Keratinocyte (primary cell): ENCODE data around the gene CDC34. TPM values are rescaled to one million over a fixed set of nuclear protein-coding genes. Genes with fewer than 3 reads are reported as not detected.

Experiments
- DNase-seq: peaks from one replicate; pipeline ENCODE4 v3.0.0-alpha.2; 2011; ENCODE audit warnings: low read depth, missing footprints, low spot score
- FAIRE-seq: peaks from 2 replicates; lab custom pipeline; 2011; peaks lifted over from hg19 to GRCh38; lab: Jason Lieb, UNC
- H2AFZ ChIP-seq: 2 replicates; pipeline ENCODE4 v1.6.0; 2012; ENCODE audit warnings: low read length, control low read depth, inconsistent platforms; ENCODE audit not compliant: control insufficient read depth
- H3K27ac ChIP-seq: 2 replicates; pipeline ENCODE4 v1.5.1; 2011; ENCODE audit warnings: low read length; ENCODE audit not compliant: control insufficient read depth, insufficient read depth
- H3K27me3 ChIP-seq: 3 replicates; pipeline ENCODE4 v1.6.0; 2011; ENCODE audit warnings: low read length; ENCODE audit not compliant: control insufficient read depth, insufficient read depth; ENCODE audit errors: extremely low read depth
- H3K36me3 ChIP-seq, 2 experiments: 2 replicates in 1 of 2; 3 replicates in 1 of 2; pipeline ENCODE4 v1.5.1; 2011; ENCODE audit warnings: low read length in 2 of 2, mild to moderate bottlenecking in 1 of 2; ENCODE audit not compliant: control insufficient read depth in 2 of 2, insufficient read depth in 2 of 2; ENCODE audit errors: extremely low read depth in 1 of 2
- H3K4me1 ChIP-seq: 3 replicates; pipeline ENCODE4 v1.5.1; 2011; ENCODE audit warnings: low read length; ENCODE audit not compliant: control insufficient read depth, insufficient read depth; ENCODE audit errors: extremely low read depth
- H3K4me2 ChIP-seq: 3 replicates; pipeline ENCODE4 v1.6.0; 2011; ENCODE audit warnings: low read depth, low read length; ENCODE audit not compliant: control insufficient read depth, insufficient read depth; ENCODE audit errors: extremely low read depth
- H3K4me3 ChIP-seq, 3 experiments: fragments of 200-600 bp in 1 of 3; sonication (generic) in 1 of 3; 2 replicates in 2 of 3; 3 replicates in 1 of 3; pipeline ENCODE4 v1.5.1; 2011 to 2016; ENCODE audit warnings: low read length in 3 of 3, mild to moderate bottlenecking in 3 of 3, control low read depth in 2 of 3, inconsistent platforms in 1 of 3, low read depth in 1 of 3, mixed read lengths in 1 of 3, mixed run types in 1 of 3, moderate library complexity in 1 of 3; ENCODE audit not compliant: control insufficient read depth in 2 of 3, insufficient read depth in 2 of 3; ENCODE audit errors: extremely low read depth in 1 of 3
- H3K79me2 ChIP-seq: 2 replicates; pipeline ENCODE4 v1.6.0; 2012; ENCODE audit warnings: low read length; ENCODE audit not compliant: control insufficient read depth, insufficient read depth
- H3K9ac ChIP-seq: 3 replicates; pipeline ENCODE4 v1.6.0; 2011; ENCODE audit warnings: low read length; ENCODE audit not compliant: control insufficient read depth, insufficient read depth; ENCODE audit errors: extremely low read depth
- H3K9me1 ChIP-seq: 3 replicates; pipeline ENCODE4 v1.6.0; 2011; ENCODE audit warnings: low read length; ENCODE audit not compliant: control insufficient read depth, insufficient read depth; ENCODE audit errors: extremely low read depth
- H3K9me3 ChIP-seq: 2 replicates; pipeline ENCODE4 v1.5.1; 2012; ENCODE audit warnings: low read depth, low read length; ENCODE audit not compliant: control insufficient read depth
- H4K20me1 ChIP-seq: 3 replicates; pipeline ENCODE4 v1.6.0; 2011; ENCODE audit warnings: low read length; ENCODE audit not compliant: control insufficient read depth, insufficient read depth; ENCODE audit errors: extremely low read depth
- EZH2 ChIP-seq: IDR thresholded peaks from one replicate; pipeline ENCODE4 v1.6.1; 2012; ENCODE audit warnings: inconsistent platforms, mild to moderate bottlenecking, low read length, moderate library complexity
- dilution Hi-C: fragments of 300-500 bp; cut with MboI; formaldehyde crosslinking; loops from one replicate; pipeline ENCODE4 v1.7.0; 2020; ENCODE audit warnings: low sequenced_read_pairs; ENCODE audit not compliant: extremely low pct_ligation_motif_present
- polyA plus RNA-seq, 5 experiments: library from polyadenylated mRNA; depleted of rRNA in 3 of 5; stranded (reverse) in 3 of 5; stranded (forward) in 1 of 5; unstranded in 1 of 5; fragments of >200 nt; gene quantifications; 1 replicate in 1 of 5; 2 replicates in 3 of 5; 3 replicates in 1 of 5; pipeline versions ENCODE4 v1.2.1 to v1.2.3, GENCODE V29; 2011 to 2012; ENCODE audit warnings: missing spikeins in 2 of 5, low read depth in 1 of 5, low replicate concordance in 1 of 5
- TF ChIP-seq, protein P1 (sequence below), 3 experiments: IDR thresholded peaks in 1 of 3; conservative IDR thresholded peaks in 1 of 3; optimal IDR thresholded peaks in 1 of 3; 2 replicates in 2 of 3; 3 replicates in 1 of 3; pipeline versions ENCODE3 to v1.5.1; 2011; ENCODE audit warnings: low read length in 3 of 3, mild to moderate bottlenecking in 3 of 3, moderate library complexity in 2 of 3, control low read depth in 1 of 3, inconsistent platforms in 1 of 3; ENCODE audit not compliant: insufficient read depth in 2 of 3; ENCODE audit errors: extremely low read depth in 1 of 3

The CDC34 gene
- polyA plus RNA-seq, 1 donor (not counting 4 experiments of a cell fraction or from before 2014, with no cell fraction given), result 47.5 TPM

DNA sequence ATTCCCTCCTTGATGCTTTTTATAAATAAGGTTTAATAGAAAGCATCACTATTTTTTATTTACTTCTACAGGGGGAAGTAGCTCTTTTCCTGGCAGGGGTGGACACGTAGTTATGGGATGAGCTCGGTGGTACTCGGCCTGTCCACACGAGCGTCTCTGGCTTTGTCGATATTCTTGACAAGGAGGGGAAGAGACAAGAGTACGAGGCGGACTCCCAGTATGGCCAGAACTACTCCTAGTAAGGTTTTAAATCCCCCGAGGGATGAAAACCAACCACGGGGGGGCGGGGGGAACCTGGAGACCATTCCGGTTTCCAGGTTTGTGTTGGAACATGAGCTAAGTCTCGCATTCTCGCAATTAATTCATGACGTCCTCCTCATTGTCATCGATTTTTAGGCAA, 35.3 kb downstream of the CDC34 start:
- H4K20me1 ChIP-seq, result no peaks in the 10 kb centered on the region
- FAIRE-seq (no peak), DNase-seq (no peak)
- dilution Hi-C loops, result no loop called here
- peak overlapping the region in 1 of 3 experiments; percentile 32 for H3K4me3 ChIP-seq
- H3K79me2 ChIP-seq, result no peaks in the 10 kb centered on the region
- no peak overlapping the region for H3K9ac ChIP-seq
- H3K4me1 ChIP-seq, result peaks cover 16% of the 10 kb centered on the region
- H3K27ac ChIP-seq, result no peak overlapping the region
- H2AFZ ChIP-seq, result peak overlapping the region; percentile 49
- H3K9me1 ChIP-seq, result no peaks in the 10 kb centered on the region
- H3K27me3 ChIP-seq, result no peaks in the 10 kb centered on the region
- no peaks in the 10 kb centered on the region for H3K9me3 ChIP-seq
- H3K4me2 ChIP-seq, result peak overlapping the region; percentile 81
- no peak for TF ChIP-seq EZH2
- TF ChIP-seq, protein P1, sequence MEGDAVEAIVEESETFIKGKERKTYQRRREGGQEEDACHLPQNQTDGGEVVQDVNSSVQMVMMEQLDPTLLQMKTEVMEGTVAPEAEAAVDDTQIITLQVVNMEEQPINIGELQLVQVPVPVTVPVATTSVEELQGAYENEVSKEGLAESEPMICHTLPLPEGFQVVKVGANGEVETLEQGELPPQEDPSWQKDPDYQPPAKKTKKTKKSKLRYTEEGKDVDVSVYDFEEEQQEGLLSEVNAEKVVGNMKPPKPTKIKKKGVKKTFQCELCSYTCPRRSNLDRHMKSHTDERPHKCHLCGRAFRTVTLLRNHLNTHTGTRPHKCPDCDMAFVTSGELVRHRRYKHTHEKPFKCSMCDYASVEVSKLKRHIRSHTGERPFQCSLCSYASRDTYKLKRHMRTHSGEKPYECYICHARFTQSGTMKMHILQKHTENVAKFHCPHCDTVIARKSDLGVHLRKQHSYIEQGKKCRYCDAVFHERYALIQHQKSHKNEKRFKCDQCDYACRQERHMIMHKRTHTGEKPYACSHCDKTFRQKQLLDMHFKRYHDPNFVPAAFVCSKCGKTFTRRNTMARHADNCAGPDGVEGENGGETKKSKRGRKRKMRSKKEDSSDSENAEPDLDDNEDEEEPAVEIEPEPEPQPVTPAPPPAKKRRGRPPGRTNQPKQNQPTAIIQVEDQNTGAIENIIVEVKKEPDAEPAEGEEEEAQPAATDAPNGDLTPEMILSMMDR (optimal IDR thresholded peaks at IDR 0.05 in 1 of 3, IDR thresholded peaks at IDR 0.05 in 1 of 3, conservative IDR thresholded peaks at IDR 0.05 in 1 of 3; ENCODE audit: extremely low read depth in 1 of 3, insufficient read depth in 2 of 3, low read length in 3 of 3), result no peak
- H3K36me3 ChIP-seq, result no peaks in the 10 kb centered on the region

DNA sequence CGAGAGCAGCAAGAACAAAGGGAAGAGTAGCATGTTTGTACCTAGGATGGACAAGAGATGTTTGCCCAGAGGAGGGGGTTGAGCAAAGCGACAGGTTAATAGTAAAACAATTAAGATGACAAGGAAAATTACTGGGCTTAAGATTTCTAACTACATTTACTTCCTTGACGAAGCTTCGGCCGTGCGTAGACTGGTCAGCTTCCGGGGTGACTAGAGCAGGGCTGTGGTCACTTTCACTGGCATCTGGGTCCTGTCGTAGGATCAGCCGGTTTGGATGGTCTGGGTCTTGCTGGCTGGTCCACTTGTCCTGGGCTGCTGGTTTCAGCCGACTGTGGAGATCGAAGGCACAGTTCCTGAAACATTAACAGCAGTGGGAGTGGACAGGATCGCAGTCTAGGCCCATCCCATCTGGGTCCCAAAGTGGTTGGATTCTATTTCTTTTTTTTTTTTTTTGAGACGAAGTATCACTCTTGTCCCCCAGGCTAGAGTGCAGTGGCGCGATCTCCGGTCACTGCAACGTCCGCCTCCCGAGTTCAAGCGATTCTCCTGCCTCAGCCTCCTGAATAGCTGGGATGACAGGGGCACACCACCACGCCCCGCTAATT, 35.8 kb downstream of the CDC34 start:
- Histone ChIP-seq H3K4me2 (no peak overlapping the region), H4K20me1 (no peaks in the 10 kb centered on the region), H3K36me3 (no peaks in the 10 kb centered on the region), H3K9ac (no peak overlapping the region), H3K9me1 (no peaks in the 10 kb centered on the region), H3K79me2 (no peaks in the 10 kb centered on the region), H3K27ac (no peak overlapping the region), H2AFZ (no peak overlapping the region), H3K27me3 (no peaks in the 10 kb centered on the region), H3K9me3 (no peaks in the 10 kb centered on the region), H3K4me1 (peaks cover 16% of the 10 kb centered on the region), H3K4me3 (no peak overlapping the region)
- dilution Hi-C loops, result no loop called here
- FAIRE-seq, result no peak
- TF ChIP-seq EZH2, result no peak
- TF ChIP-seq, protein P1 (optimal IDR thresholded peaks at IDR 0.05 in 1 of 3, IDR thresholded peaks at IDR 0.05 in 1 of 3, conservative IDR thresholded peaks at IDR 0.05 in 1 of 3; ENCODE audit: extremely low read depth in 1 of 3, insufficient read depth in 2 of 3, low read length in 3 of 3), result no peak
- no peak for DNase-seq
